Endodermal cell (in vitro differentiated cells): ENCODE results near the gene GGPS1. TPM values are rescaled to one million over a fixed set of nuclear protein-coding genes. Genes with fewer than 3 reads are reported as not detected.
"Not testable (repeated sequence)": the region's sequence is repeated elsewhere in the genome, so short reads cannot be mapped to it uniquely, and the experiment has no call there.

Experiments
- DNase-seq: peaks from one replicate; pipeline ENCODE4 v3.0.0-alpha.2; 2017
- H3K27ac ChIP-seq: 2 replicates; pipeline ENCODE4 v1.5.1; 2013; ENCODE audit warnings: mild to moderate bottlenecking, low read depth, low read length, moderate library complexity
- H3K27me3 ChIP-seq: 2 replicates; pipeline ENCODE4 v1.6.1; 2013; ENCODE audit warnings: mild to moderate bottlenecking, low read length, moderate library complexity; ENCODE audit not compliant: insufficient read depth, control insufficient read depth, poor library complexity, severe bottlenecking
- H3K36me3 ChIP-seq: 2 replicates; pipeline ENCODE4 v1.7.0; 2013; ENCODE audit warnings: mild to moderate bottlenecking, low read length, moderate library complexity; ENCODE audit not compliant: control insufficient read depth, insufficient read depth
- H3K4me1 ChIP-seq: one replicate; pipeline ENCODE4 v1.7.0; 2013; ENCODE audit warnings: low read length; ENCODE audit not compliant: control insufficient read depth, insufficient read depth
- H3K4me3 ChIP-seq: 2 replicates; pipeline ENCODE4 v1.5.1; 2013; ENCODE audit warnings: mild to moderate bottlenecking, low read length, moderate library complexity
- H3K9ac ChIP-seq: 2 replicates; pipeline ENCODE4 v1.6.1; 2013; ENCODE audit warnings: mild to moderate bottlenecking, low read length, moderate library complexity; ENCODE audit not compliant: poor library complexity, severe bottlenecking; ENCODE audit errors: extremely low read depth
- H3K9me3 ChIP-seq: 2 replicates; pipeline ENCODE4 v1.6.1; 2013; ENCODE audit warnings: mild to moderate bottlenecking, low read length, moderate library complexity; ENCODE audit not compliant: control insufficient read depth
- H3K27ac Mint-ChIP-seq: 2 replicates; pipeline ENCODE4 v1.8.0; 2020; ENCODE audit warnings: mixed read lengths
- H3K27me3 Mint-ChIP-seq: 2 replicates; pipeline ENCODE4 v1.8.0; 2021; ENCODE audit warnings: mild to moderate bottlenecking, mixed read lengths; ENCODE audit not compliant: insufficient read depth
- H3K36me3 Mint-ChIP-seq: 2 replicates; pipeline ENCODE4 v1.8.0; 2020; ENCODE audit warnings: low read depth, mixed read lengths
- H3K4me1 Mint-ChIP-seq: 2 replicates; pipeline ENCODE4 v1.8.0; 2020; ENCODE audit warnings: mixed read lengths
- H3K4me3 Mint-ChIP-seq: 2 replicates; pipeline ENCODE4 v1.8.0; 2020; ENCODE audit warnings: mild to moderate bottlenecking, moderate library complexity, mixed read lengths
- H3K9me3 Mint-ChIP-seq: 2 replicates; pipeline ENCODE4 v1.8.0; 2020; ENCODE audit warnings: mild to moderate bottlenecking, mixed read lengths
- CTCF ChIP-seq: fragments of 200-600 bp; sonication (generic); conservative IDR thresholded peaks from 2 replicates; pipeline ENCODE4 v1.5.0; 2021; ENCODE audit warnings: antibody characterized with exemption, mild to moderate bottlenecking
- WGBS, 2 experiments: methylation state at CpG; one replicate each; pipeline versions ENCODE4 v1.1.5 to v1.1.7; 2013; ENCODE audit warnings: missing lambda C conversion rate in 2 of 2, mixed read lengths in 1 of 2; ENCODE audit not compliant: insufficient coverage in 1 of 2, insufficient read length in 1 of 2; 5-methylcytosine and 5-hydroxymethylcytosine counted together
- total RNA-seq, 2 donors: library from RNA; stranded (reverse); fragmentation: NEBNext Ultra II Directional in 1 of 2; extraction: Animal tissue kit (Norgen Biotek cat#: 25700) in 1 of 2; gene quantifications; 2 replicates in 1 of 2; 3 replicates in 1 of 2; pipeline ENCODE4 v1.2.1, GENCODE V29; 2021

GGPS1 gene
- total RNA-seq, 2 donors from 2014 or later = 56.3 to 64.6 TPM

GRCh38 chr1:235280467-235280866 lies 47.9 kb upstream of the GGPS1 start:
- H3K36me3 ChIP-seq = no peaks in the 10 kb centered on the region
- peaks cover 3% of the 10 kb centered on the region for H3K36me3 Mint-ChIP-seq
- H3K4me1 ChIP-seq = peaks cover 10% of the 10 kb centered on the region
- H3K27ac Mint-ChIP-seq = peak overlapping the region; percentile 52
- no peaks in the 10 kb centered on the region for H3K27me3 ChIP-seq
- no peak for TF ChIP-seq CTCF
- DNase-seq = no peak
- 94 to 95% methylated on average over 14 to 15 of the region's 15 CpGs for WGBS, 2 experiments
- no peak overlapping the region for H3K27ac ChIP-seq
- H3K9me3 Mint-ChIP-seq = no peaks in the 10 kb centered on the region
- H3K4me3 Mint-ChIP-seq = no peak overlapping the region
- H3K4me3 ChIP-seq = no peak overlapping the region
- H3K27me3 Mint-ChIP-seq = no peaks in the 10 kb centered on the region
- peaks cover 47% of the 10 kb centered on the region for H3K4me1 Mint-ChIP-seq
- H3K9ac ChIP-seq = no peak overlapping the region
- no peaks in the 10 kb centered on the region for H3K9me3 ChIP-seq

GRCh38 chr1:235283636-235284035 lies 44.7 kb upstream of the GGPS1 start:
- WGBS, 2 experiments = 95 to 97% methylated on average over 10 to 13 of the region's 13 CpGs
- H3K4me3 Mint-ChIP-seq, H3K27me3 ChIP-seq, H3K27ac ChIP-seq, H3K36me3 Mint-ChIP-seq, H3K9ac ChIP-seq, H3K9me3 Mint-ChIP-seq, H3K36me3 ChIP-seq, H3K27me3 Mint-ChIP-seq, H3K27ac Mint-ChIP-seq, DNase-seq, H3K4me3 ChIP-seq, H3K9me3 ChIP-seq: not testable (repeated sequence)
- H3K4me1 ChIP-seq = peaks cover 18% of the 10 kb centered on the region
- peaks cover 49% of the 10 kb centered on the region for H3K4me1 Mint-ChIP-seq

GRCh38 chr1:235284231-235284769 lies 44.1 kb upstream of the GGPS1 start:
- TF ChIP-seq CTCF = no peak
- Histone ChIP-seq H3K27ac (no peak overlapping the region), H3K4me1 (peaks cover 18% of the 10 kb centered on the region), H3K4me3 (no peak overlapping the region), H3K27me3 (no peaks in the 10 kb centered on the region), H3K9ac (no peak overlapping the region), H3K9me3 (no peaks in the 10 kb centered on the region), H3K36me3 (no peaks in the 10 kb centered on the region)
- Mint-ChIP-seq H3K9me3 (no peaks in the 10 kb centered on the region), H3K27ac (no peak overlapping the region), H3K36me3 (peaks cover 6% of the 10 kb centered on the region), H3K4me3 (no peak overlapping the region), H3K27me3 (no peaks in the 10 kb centered on the region), H3K4me1 (peaks cover 43% of the 10 kb centered on the region)
- no peak for DNase-seq
- WGBS, 2 experiments = 95 to 100% methylated on average over 2 to 6 of the region's 6 CpGs

DNA sequence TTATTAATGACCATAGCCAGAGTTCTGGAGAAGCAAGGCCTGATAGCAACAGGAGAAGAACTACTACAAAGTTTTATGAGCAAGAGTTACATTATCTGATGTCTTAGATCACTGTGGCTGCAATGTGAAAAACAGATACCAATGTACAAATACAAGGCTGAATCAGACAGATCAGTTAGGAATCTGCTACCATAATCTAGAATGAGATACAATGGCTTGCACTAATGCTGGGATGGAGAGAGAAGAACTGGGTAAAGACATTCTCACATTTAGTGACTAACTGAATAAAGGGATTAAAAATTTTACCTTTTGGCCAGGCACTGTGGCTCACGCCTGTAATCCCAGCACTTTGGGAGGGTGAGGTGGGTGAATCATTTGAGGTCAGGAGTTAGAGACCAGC lies 41.7 kb upstream of the GGPS1 start:
- Mint-ChIP-seq H3K9me3 (no peaks in the 10 kb centered on the region), H3K4me1 (peaks cover 25% of the 10 kb centered on the region), H3K36me3 (peaks cover 6% of the 10 kb centered on the region), H3K27ac (peak overlapping the region; percentile 1), H3K27me3 (no peaks in the 10 kb centered on the region), H3K4me3 (no peak overlapping the region)
- WGBS, 2 experiments = 100% methylated on average over 1 of the region's 1 CpG
- no peaks in the 10 kb centered on the region for H3K9me3 ChIP-seq
- no peak for TF ChIP-seq CTCF
- no peak for DNase-seq
- H3K9ac ChIP-seq = no peak overlapping the region
- H3K4me1 ChIP-seq = peaks cover 12% of the 10 kb centered on the region
- no peaks in the 10 kb centered on the region for H3K36me3 ChIP-seq
- H3K4me3 ChIP-seq = no peak overlapping the region
- no peaks in the 10 kb centered on the region for H3K27me3 ChIP-seq
- no peak overlapping the region for H3K27ac ChIP-seq
